Testis (tissue), 2 donors: ENCODE measurements around the gene EPB41L4A.

Experiments
- POLR2A ChIP-seq: fragments of 450-650 bp; IDR thresholded peaks from one replicate; pipeline ENCODE4 v1.6.1; 2017; ENCODE audit warnings: antibody characterized with exemption, mild to moderate bottlenecking, moderate library complexity
- TF ChIP-seq, protein P1 (sequence below), 3 experiments: fragments of 450-650 bp in 2 of 3; fragments of 200-600 bp in 1 of 3; sonication (generic) in 1 of 3; IDR thresholded peaks; one replicate each; pipeline ENCODE4 v1.5.1; 2016 to 2019; ENCODE audit warnings: antibody characterized with exemption in 3 of 3, mild to moderate bottlenecking in 2 of 3, moderate library complexity in 1 of 3

DNA sequence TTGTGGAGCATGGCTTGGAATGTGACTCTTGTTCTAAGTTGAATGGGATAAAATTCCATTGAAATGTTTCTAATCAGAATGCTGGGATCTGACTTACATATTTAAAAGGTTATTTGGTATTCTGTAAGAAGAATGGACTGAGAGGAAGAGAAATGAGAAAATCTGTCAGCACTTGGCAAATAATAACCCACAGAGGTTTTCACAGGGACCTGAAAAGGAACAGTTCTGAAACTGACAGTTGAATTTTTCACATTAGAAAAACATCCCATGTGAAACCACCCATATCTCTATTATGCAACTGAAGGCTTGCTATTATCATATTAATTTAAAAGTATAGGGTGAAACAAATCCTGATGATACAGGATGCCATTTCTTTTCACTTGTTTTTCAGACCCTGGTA, 302.7 kb downstream of the EPB41L4A start:
- TF ChIP-seq, protein P1, sequence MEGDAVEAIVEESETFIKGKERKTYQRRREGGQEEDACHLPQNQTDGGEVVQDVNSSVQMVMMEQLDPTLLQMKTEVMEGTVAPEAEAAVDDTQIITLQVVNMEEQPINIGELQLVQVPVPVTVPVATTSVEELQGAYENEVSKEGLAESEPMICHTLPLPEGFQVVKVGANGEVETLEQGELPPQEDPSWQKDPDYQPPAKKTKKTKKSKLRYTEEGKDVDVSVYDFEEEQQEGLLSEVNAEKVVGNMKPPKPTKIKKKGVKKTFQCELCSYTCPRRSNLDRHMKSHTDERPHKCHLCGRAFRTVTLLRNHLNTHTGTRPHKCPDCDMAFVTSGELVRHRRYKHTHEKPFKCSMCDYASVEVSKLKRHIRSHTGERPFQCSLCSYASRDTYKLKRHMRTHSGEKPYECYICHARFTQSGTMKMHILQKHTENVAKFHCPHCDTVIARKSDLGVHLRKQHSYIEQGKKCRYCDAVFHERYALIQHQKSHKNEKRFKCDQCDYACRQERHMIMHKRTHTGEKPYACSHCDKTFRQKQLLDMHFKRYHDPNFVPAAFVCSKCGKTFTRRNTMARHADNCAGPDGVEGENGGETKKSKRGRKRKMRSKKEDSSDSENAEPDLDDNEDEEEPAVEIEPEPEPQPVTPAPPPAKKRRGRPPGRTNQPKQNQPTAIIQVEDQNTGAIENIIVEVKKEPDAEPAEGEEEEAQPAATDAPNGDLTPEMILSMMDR (IDR thresholded peaks at IDR 0.05): no peak
- no peak for TF ChIP-seq POLR2A
